Activated T-cell treated with anti-CD3 and anti-CD28 coated beads for 48 hours (primary cell): ENCODE data around the gene FAM131C.

Experiments used
- DNase-seq: peaks from one replicate; pipeline ENCODE4 v3.0.0-alpha.2; 2020; ENCODE audit warnings: low read depth

Gene FAM131C

GRCh38 chr1:16101623-16102022, 28.2 kb upstream of the FAM131C start:
- DNase-seq = no peak

- DNase-seq = no peak
Observed at GRCh38 chr1:16099412-16099811, 26.0 kb upstream of the FAM131C start.

GRCh38 chr1:16095447-16095846, 22.0 kb upstream of the FAM131C start:
- no peak for DNase-seq

GRCh38 chr1:16094453-16095158, 21.2 kb upstream of the FAM131C start:
- no peak for DNase-seq

GRCh38 chr1:16093611-16094010, 20.2 kb upstream of the FAM131C start:
- no peak for DNase-seq

GRCh38 chr1:16092923-16093511, 19.6 kb upstream of the FAM131C start:
- DNase-seq = no peak

GRCh38 chr1:16092097-16092922, 18.9 kb upstream of the FAM131C start:
- DNase-seq = no peak

- no peak for DNase-seq
Observed at GRCh38 chr1:16091296-16091695, 17.8 kb upstream of the FAM131C start.

- no peak for DNase-seq
Observed at GRCh38 chr1:16090076-16090826, 16.8 kb upstream of the FAM131C start.

GRCh38 chr1:16088996-16089395, 15.5 kb upstream of the FAM131C start:
- no peak for DNase-seq

GRCh38 chr1:16088351-16088911, 15.0 kb upstream of the FAM131C start:
- DNase-seq = no peak

GRCh38 chr1:16087733-16088132, 14.3 kb upstream of the FAM131C start:
- DNase-seq = no peak

GRCh38 chr1:16085522-16085921, 12.1 kb upstream of the FAM131C start:
- no peak for DNase-seq

GRCh38 chr1:16083486-16083885, 10.0 kb upstream of the FAM131C start:
- DNase-seq = no peak

- DNase-seq = peak; percentile 59
Observed at GRCh38 chr1:16082283-16083038, 9.0 kb upstream of the FAM131C start.

- DNase-seq = no peak
Observed at GRCh38 chr1:16081636-16082035, 8.2 kb upstream of the FAM131C start.

GRCh38 chr1:16080422-16081150, 7.1 kb upstream of the FAM131C start:
- DNase-seq = no peak

- DNase-seq = peak; percentile 67
Observed at GRCh38 chr1:16078925-16079656, 5.6 kb upstream of the FAM131C start.

GRCh38 chr1:16077406-16078245, 4.2 kb upstream of the FAM131C start:
- DNase-seq = no peak
